GM18909 (cell line): ENCODE measurements around the gene MSH3.
"Not testable (repeated sequence)": the region's sequence is repeated elsewhere in the genome, so short reads cannot be mapped to it uniquely, and the experiment has no call there.

ENCODE experiments used
- ATAC-seq: cut with Tn5 transposase; IDR thresholded peaks from one replicate; pipeline ENCODE4 v1.9.1; 2021; ENCODE audit warnings: mild to moderate bottlenecking; ENCODE audit not compliant: unreplicated experiment, poor library complexity

The MSH3 gene

GRCh38 chr5:80655231-80655774, 851 bp downstream of the MSH3 start:
- no peak for ATAC-seq

GRCh38 chr5:80656425-80656824, 2.0 kb downstream of the MSH3 start:
- ATAC-seq = no peak

- ATAC-seq = no peak
Observed at GRCh38 chr5:80659106-80659505, 4.7 kb downstream of the MSH3 start.

- not testable (repeated sequence) for ATAC-seq
Observed at GRCh38 chr5:80660661-80661060, 6.2 kb downstream of the MSH3 start.

GRCh38 chr5:80662108-80662507, 7.7 kb downstream of the MSH3 start:
- ATAC-seq = no peak

- no peak for ATAC-seq
Observed at GRCh38 chr5:80665057-80665456, 10.6 kb downstream of the MSH3 start.

GRCh38 chr5:80667384-80667783, 12.9 kb downstream of the MSH3 start:
- no peak for ATAC-seq

- ATAC-seq = peak; percentile 75
Observed at GRCh38 chr5:80668016-80668969, 13.8 kb downstream of the MSH3 start.

GRCh38 chr5:80672140-80672736, 17.8 kb downstream of the MSH3 start:
- ATAC-seq = peak; percentile 59

GRCh38 chr5:80676706-80677105, 22.3 kb downstream of the MSH3 start:
- ATAC-seq = no peak

- ATAC-seq = no peak
Observed at GRCh38 chr5:80686757-80687156, 32.3 kb downstream of the MSH3 start.

GRCh38 chr5:80688648-80689420, 34.4 kb downstream of the MSH3 start:
- ATAC-seq = no peak

- ATAC-seq = no peak
Observed at GRCh38 chr5:80689627-80690026, 35.2 kb downstream of the MSH3 start.

- no peak for ATAC-seq
Observed at GRCh38 chr5:80695666-80696065, 41.2 kb downstream of the MSH3 start.

GRCh38 chr5:80696450-80696849, 42.0 kb downstream of the MSH3 start:
- ATAC-seq = no peak

- ATAC-seq = no peak
Observed at GRCh38 chr5:80697100-80697499, 42.6 kb downstream of the MSH3 start.

GRCh38 chr5:80698369-80698768, 43.9 kb downstream of the MSH3 start:
- ATAC-seq = no peak

- no peak for ATAC-seq
Observed at GRCh38 chr5:80701597-80701996, 47.1 kb downstream of the MSH3 start.

GRCh38 chr5:80703291-80703690, 48.8 kb downstream of the MSH3 start:
- no peak for ATAC-seq

- ATAC-seq = no peak
Observed at GRCh38 chr5:80703747-80704146, 49.3 kb downstream of the MSH3 start.

- no peak for ATAC-seq
Observed at GRCh38 chr5:80704221-80704620, 49.8 kb downstream of the MSH3 start.
